ACHN (cell line): ENCODE measurements around the gene POLG2.
"Not testable (repeated sequence)": the region's sequence is repeated elsewhere in the genome, so short reads cannot be mapped to it uniquely, and the experiment has no call there.

Experiments
- DNase-seq: peaks from one replicate; pipeline ENCODE4 v3.0.0-alpha.2; 2015
- in situ Hi-C: cut with HindIII; loops from 2 replicates; pipeline ENCODE4 v1.10.0; 2017; ENCODE audit warnings: low sequenced_read_pairs, low pct_ligation_motif_present, low pct_unique_long_range_greater_than_20kb

POLG2 gene

DNA sequence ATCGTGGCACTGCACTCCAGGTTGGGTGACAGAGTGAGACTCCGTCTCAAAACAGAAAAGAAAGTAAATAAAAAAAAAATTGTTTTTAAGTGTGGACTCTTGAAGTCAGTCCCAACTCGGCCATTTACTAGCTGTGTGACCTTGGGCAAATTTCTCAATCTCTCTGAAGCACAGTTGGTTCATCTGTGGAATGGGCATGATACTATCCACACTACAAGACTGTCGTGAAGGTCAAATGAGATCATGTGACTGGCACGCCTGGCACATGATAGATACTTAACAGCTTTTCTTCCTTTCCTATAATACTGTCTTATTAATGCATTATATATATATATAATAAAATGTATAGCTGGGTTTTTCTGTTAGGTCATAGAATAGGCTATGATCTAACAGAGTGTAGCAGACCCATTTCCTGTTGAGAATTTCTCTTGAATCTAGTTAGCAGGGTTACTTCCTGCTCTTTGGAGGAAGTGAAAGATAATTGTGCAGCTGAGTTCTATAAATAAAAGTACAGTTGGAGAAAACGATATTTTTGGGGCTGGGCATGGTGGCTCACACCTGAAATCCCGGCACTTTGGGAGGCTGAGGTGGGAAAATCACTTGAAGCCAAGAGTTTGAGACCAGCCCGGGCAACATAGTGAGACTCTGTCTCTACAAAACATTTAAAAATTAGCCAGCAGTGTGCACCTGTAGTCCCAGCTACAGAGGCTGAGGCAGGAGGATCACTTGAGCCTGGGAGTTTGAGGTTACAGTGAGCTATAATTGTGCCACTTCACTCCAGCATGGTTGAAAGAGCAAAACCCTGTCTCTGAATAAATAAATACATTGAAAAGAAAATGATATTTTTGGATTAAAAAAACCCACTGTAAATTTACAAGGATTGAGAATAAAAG, 40.6 kb downstream of the POLG2 start:
- DNase-seq, result no peak
- in situ Hi-C loops, result no loop called here

DNA sequence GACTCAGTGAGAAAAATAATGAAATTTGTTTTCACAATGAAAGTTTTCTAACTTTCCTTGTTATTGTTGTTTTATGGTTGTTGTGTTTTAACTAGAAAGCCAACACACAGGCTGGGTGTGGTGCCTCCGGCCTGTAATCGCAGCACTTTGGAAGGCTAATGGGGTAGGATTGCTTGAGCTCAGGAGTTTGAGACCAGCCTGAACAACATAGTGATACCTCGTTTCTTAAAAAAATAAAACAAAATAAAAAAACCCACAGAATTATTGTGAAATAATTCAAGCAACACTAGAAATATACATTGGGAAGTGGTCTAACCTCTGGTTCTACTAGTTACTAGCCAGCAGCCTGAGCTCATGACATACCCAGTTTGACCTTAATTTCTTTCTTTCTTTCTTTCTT, 47.3 kb downstream of the POLG2 start:
- no peak for DNase-seq
- in situ Hi-C loops, result no loop called here

DNA sequence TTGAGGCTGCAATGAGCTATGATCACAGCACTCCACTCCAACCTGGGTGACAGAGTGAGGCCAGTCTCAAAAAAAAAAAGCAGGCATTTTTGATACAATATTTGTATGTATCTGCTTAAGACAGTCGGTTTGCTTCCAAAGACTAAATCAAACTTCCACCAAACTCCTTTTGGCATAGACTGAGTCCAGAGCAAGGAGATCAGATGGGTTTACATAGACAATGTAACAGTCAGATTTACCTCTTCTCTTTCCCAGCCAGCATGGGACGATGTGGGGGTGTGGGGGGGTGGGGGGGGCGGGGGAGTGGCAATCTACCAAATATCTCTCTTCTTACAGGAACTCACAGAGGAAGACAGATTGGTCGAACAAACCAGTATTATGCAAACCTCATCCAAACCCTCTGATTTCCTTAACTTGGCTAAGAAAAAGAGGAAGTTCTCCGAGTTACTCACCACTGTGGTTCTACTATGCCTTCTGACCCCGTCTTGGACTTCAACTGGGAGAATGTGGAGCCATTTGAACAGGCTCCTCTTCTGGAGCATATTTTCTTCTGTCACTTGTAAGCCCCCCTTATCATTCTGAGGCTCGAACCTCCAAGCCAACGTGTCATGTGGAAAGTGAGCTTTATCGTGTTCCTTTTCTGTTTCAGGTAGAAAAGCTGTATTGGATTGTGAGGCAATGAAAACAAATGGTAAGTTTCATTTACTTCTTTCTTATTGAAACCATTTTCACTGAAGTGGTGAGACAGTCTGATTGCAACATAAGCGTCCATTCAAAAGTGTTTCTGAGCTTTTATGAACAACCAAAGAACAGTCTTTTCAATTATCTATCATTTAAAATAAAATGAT, 48.0 kb downstream of the POLG2 start, which contains the start of gene MILR1:
MILR1 (plus strand) TSS at position 451 of the 848 bp plus-strand sequence; CDS start at position 505, 54 bp downstream.
- in situ Hi-C loops, result no loop called here
- no peak for DNase-seq

DNA sequence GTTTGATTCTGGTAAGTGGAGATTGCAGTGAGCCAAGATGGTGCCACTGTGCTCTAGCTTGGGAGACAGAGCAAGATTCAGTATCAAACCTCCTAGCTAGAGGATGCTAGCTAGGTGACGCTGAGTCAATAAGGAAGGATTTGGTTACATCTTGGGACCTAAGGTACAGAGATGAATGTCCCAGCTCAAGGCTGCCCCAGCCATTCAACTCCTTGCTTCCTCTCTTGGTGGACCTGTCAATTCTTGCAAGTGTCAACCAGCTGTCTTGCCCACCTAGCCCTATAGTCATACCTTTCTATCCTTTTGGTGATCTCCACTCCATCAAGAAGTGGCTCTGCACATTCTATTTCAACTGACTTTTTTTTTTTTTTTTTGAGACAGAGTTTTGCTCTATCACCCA, 49.3 kb downstream of the POLG2 start:
- no peak for DNase-seq
- in situ Hi-C loops, result no loop called here

DNA sequence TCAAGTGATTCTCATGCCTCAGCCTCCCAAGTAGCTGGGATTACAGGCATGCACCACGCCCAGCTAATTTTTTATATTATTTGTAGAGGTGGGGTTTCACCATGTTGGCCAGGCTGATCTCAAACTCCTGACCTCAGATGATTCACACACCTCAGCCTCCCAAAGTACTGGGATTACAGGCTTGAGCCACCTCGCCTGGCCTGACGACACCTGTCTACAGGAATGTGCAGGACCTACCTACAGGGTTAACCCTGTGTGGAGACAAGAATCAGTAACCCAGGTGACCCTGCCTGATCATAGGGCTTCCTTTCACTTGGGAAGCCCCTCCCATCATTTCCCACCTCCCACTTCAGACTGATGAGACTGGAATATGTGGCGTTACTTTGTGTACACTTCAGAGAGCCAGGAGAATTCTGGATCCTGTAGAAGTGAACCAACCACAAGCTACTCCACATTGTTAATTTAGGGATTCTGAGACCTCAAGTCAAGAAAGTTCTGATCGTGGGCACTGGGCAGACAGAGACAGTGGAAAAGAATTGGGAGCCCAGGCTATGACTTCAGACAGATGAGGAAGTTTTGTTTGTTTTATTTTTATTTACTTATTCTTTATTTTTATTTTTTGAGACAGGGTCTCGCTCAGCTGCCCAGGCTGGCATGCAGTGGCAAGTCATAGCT, 53.6 kb downstream of the POLG2 start:
- in situ Hi-C loops, result no loop called here
- DNase-seq, result no peak

DNA sequence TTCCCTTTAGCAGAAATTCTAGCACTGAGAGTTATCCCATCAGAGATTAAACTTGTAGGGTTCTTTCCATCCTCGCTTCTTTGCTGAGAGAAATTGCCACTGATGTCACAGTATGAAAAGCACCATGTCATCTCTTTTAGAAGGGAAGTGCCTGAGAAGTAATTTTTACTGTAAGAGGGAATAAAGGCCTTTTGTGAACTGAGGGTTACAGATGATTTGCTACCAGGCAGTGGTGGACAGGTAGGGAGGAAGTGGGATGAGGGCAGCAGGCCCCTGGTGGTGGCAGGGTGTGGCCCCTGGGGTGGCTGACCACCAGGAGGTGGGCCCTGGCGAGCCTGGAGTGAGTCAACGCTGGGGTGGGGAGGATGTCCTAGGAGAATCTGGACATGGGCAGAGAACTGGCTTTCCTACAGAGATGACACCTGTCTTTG, 54.3 kb downstream of the POLG2 start:
- in situ Hi-C loops, result no loop called here
- no peak for DNase-seq

DNA sequence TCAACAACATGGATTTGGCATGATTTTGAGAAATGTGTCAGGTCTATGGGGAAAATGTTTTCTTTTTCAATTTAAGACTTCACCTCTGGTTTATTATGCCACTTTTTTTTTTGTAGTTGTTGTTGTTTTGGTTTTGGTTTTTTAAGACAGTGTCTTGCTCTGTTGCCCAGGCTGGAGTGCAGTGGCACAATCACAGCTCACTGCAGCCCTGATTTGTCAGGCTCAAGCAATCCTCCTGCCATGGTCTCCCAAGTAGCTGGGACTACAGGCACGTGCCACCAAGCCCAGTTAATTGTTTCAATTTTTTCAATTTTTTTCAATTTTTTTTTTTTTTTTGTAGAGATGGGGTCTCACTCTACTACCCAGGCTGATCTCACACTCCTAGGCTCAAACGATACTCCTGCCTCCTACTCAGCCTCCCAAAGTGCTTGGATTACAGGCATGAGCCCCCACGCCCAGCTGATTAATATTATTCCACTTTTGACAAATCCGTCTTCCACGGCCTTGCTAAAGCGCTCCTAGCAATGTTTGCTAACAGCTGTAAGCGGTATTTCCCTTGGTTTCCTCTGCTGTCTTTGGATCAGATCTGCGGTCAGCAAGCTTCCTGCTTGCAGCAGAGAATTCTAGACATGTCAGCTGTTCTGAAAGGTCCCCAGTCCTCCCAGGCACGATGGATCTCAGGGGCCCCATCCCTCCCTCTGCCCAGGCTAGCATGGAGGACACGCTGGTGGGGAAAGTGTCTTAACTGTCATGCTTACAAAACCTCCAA, 54.9 kb downstream of the POLG2 start:
- DNase-seq, result no peak

DNA sequence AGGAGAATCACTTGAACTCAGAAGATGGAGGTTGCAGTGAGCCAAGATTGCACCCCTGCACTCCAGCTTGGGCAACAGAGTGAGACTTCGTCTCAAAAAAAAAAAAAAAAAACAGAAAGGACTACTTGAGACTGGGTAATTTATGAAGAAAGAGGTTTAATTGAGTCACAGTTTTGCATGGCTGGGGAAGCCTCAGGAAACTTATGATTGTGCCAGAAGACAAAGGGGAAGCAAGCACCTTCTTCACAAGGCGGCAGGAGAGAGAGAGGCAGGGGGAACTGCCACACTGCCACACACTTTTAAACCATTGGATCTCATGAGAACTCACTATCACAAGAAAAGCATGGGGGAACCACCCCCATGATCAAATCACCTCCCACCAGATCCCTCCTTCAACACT, 56.9 kb downstream of the POLG2 start:
- in situ Hi-C loops, result no loop called here
- DNase-seq, result no peak

More for the DNA sequence above, 54.9 kb downstream of the POLG2 start:
- in situ Hi-C loops, result no loop called here

DNA sequence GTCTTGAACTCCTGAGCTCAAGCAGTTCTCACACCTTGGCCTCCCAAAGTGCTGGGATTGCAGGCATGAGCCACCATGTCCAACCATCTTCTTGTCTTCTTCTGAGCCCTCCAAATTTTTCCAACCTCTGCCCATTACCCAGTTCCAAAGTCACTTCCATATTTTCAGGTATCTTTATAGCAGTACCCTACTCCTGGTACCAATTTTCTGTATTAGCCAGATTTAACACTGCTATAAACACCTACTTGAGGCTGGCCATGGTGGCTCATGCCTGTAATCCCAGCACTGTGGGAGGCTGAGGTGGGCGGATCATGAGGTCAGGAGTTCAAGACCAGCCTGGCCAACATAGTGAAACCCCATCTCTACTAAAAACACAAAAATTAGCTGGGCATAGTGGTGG, 57.3 kb downstream of the POLG2 start:
- DNase-seq, in situ Hi-C loops: not testable (repeated sequence)

DNA sequence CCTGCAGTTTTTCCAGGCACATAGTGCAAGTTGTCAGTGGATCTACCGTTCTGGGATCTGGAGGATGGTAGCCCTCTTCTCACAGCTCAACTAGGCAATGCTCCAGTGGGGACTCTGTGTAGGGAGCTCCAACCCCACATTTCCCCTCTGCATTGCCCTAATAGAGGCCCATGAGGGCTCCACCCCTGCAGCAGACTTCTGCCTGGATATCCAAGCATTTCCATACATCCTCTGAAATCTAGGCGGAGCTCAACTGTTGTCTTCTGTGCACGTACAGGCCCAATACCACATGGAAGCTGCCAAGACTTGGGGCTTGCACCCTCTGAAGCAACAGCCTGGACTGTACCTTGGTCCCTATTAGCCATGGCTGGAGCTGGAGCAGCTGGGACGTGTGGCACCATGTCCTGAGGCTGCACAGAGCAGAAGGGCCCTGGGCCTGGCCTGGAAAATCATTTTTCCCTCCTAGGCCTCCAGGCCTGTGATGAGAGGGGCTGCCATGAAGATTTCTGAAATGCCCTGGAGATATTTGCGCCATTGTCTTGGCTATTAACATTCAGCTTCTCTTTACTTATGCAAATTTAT, 58.8 kb downstream of the POLG2 start:
- DNase-seq, result peak; percentile 10
- in situ Hi-C loops, result no loop called here

DNA sequence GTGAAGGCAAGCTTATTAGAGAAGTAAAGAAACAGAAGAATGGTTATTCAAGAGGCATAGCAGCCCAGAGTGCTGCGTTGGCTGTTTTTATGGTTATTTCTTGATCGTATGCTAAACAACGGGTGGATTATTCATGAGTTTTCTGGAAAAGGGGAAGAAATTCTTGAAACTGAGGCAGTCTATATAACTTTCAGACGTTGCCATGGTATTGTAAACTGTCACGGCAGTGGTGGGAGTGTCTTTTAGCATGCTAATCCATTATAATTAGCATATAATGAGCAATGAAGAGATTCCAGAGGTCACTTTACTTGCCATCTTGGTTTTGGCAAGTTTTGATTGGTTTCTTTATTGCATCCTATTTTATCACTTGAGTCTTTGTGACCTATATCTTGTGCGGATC, 65.3 kb downstream of the POLG2 start:
- no peak for DNase-seq
- in situ Hi-C loops, result no loop called here

DNA sequence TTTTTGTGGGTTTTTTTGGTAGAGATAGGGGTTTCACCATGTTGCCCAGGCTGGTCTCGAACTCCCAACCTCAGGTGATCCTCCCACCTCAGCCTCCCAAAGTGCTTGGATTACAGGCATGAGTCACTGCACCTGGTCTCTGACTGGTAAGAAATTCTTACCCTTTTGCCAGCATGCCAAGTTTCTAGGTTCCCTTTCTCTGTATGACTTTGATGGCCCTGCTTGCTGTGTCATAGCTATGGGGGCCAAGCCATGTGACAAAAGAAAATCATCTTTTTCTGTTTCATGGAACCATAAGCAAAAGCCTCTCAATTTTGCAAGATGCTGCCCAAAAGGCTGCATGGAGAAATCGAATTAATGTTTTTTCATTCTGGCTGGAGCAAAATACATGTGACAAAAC, 66.8 kb downstream of the POLG2 start:
- DNase-seq, in situ Hi-C loops: not testable (repeated sequence)

DNA sequence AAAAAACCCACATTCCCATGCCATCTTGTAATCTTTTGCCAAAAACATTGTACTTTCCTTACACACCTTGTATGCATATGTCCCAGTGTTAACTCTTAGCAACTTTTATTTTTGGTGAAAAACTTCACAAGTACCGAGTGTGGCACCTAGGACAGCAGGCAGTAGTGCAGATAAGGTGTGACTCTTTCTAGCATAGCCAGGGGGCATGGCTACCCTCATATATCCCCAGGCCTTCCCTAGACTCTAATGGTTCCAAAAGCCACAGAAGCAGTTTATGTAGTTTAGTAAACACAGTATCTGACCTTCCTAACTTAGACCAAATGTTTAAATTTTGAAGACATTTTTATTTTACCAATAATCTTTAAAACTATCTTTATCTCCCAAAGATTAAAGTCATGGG, 68.4 kb downstream of the POLG2 start:
- in situ Hi-C loops, result no loop called here
- no peak for DNase-seq
